HepG2 (cell line): ENCODE results near the gene PARVA. TPM values are rescaled to one million over a fixed set of nuclear protein-coding genes. Genes with fewer than 3 reads are reported as not detected.

Experiments used
- ATAC-seq: fragments of 200-7000 bp; cut with Tn5 transposase; 3 replicates; pipeline ENCODE4 v1.9.1; 2020; ENCODE audit warnings: mild to moderate bottlenecking, moderate library complexity
- BruUV-seq: library from RNA; stranded (reverse); fragments of 400-500 nt; replicated peaks from 2 replicates; lab custom pipeline; 2021; lab: Mats Ljungman, UMichigan
- CTCF ChIA-PET: fragments of 300-600 bp; formaldehyde crosslinking; extraction: SDS; loops from one replicate; lab custom pipeline; 2021; ENCODE audit warnings: low total read pairs, inconsistent platforms, low intra/inter-chr PET ratio; lab: Yijun Ruan, JAX
- POLR2A ChIA-PET: fragments of 350-600 bp; sonication (Branson Sonifier 250); formaldehyde crosslinking; loops from one replicate; lab custom pipeline; 2020; ENCODE audit warnings: antibody characterized with exemption, inconsistent platforms; lab: Yijun Ruan, JAX
- DNase-seq: peaks from one replicate; pipeline ENCODE4 v3.0.0-alpha.2; 2015; ENCODE audit warnings: low spot score
- FAIRE-seq: peaks from 3 replicates; lab custom pipeline; 2011; peaks lifted over from hg19 to GRCh38; lab: Jason Lieb, UNC
- H2AFZ ChIP-seq: one replicate; pipeline ENCODE4 v1.6.1; 2011; ENCODE audit warnings: low read length, inconsistent platforms
- H3K27ac ChIP-seq: fragments of 300-600 bp; 3 replicates; pipeline ENCODE4 v1.8.0; 2011; ENCODE audit warnings: mixed run types, mild to moderate bottlenecking, mixed read lengths, low read length, inconsistent platforms; ENCODE audit not compliant: insufficient read depth; ENCODE audit errors: extremely low read length
- H3K27me3 ChIP-seq, 2 experiments: fragments of 200-600 bp in 1 of 2; 2 replicates in 1 of 2; 3 replicates in 1 of 2; pipeline versions ENCODE4 v1.6.0 to v1.8.0; 2011; ENCODE audit warnings: low read length in 2 of 2, mild to moderate bottlenecking in 2 of 2, moderate library complexity in 2 of 2, inconsistent platforms in 1 of 2; ENCODE audit not compliant: insufficient read depth in 2 of 2, control insufficient read depth in 1 of 2
- H3K36me3 ChIP-seq, 2 experiments: fragments of 200-600 bp in 1 of 2; replicated peaks in 1 of 2; 2 replicates in 1 of 2; 3 replicates in 1 of 2; pipeline versions ENCODE4 v1.5.1 to v1.8.0; 2011; ENCODE audit warnings: low read length in 2 of 2, inconsistent platforms in 1 of 2; ENCODE audit not compliant: insufficient read depth in 2 of 2, control insufficient read depth in 1 of 2
- H3K4me1 ChIP-seq: 2 replicates; pipeline ENCODE4 v1.5.1; 2012; ENCODE audit warnings: low read length, inconsistent platforms; ENCODE audit not compliant: insufficient read depth
- H3K4me2 ChIP-seq: 2 replicates; pipeline ENCODE4 v1.6.0; 2011; ENCODE audit warnings: low read depth, low read length, inconsistent platforms
- H3K4me3 ChIP-seq, 3 experiments: fragments of 200-600 bp in 1 of 3; sonication (generic), shearing (Covaris generic) in 1 of 3; replicated peaks in 1 of 3; 2 replicates each; pipeline ENCODE4 v1.5.1; 2011 to 2016; ENCODE audit warnings: low read length in 3 of 3, inconsistent platforms in 2 of 3, low read depth in 2 of 3, mild to moderate bottlenecking in 2 of 3, control low read depth in 1 of 3, mixed read lengths in 1 of 3; ENCODE audit not compliant: insufficient read depth in 1 of 3
- H3K79me2 ChIP-seq: one replicate; pipeline ENCODE4 v1.6.1; 2011; ENCODE audit warnings: low read length, inconsistent platforms; ENCODE audit not compliant: insufficient read depth
- H3K9ac ChIP-seq: 2 replicates; pipeline ENCODE4 v1.6.0; 2011; ENCODE audit warnings: mild to moderate bottlenecking, low read depth, low read length, inconsistent platforms; ENCODE audit not compliant: insufficient read depth
- H3K9me3 ChIP-seq: 2 replicates; pipeline ENCODE4 v1.5.1; 2012; ENCODE audit warnings: mild to moderate bottlenecking, low read length
- H4K20me1 ChIP-seq: 2 replicates; pipeline ENCODE4 v1.6.0; 2011; ENCODE audit warnings: inconsistent platforms, mild to moderate bottlenecking, low read length, moderate library complexity; ENCODE audit not compliant: insufficient read depth
- HCFC1 ChIP-seq: fragments of 150-350 bp; IDR thresholded peaks from 2 replicates; pipeline ENCODE4 v1.6.1; 2014; ENCODE audit warnings: low read depth, low read length
- NBN ChIP-seq: fragments of 450-650 bp; conservative IDR thresholded peaks from 2 replicates; pipeline ENCODE4 v1.6.1; 2017
- NFKBIZ ChIP-seq: IDR thresholded peaks from 2 replicates; pipeline ENCODE4 v1.6.1; 2018; ENCODE audit warnings: missing genetic modification reagents, missing compliant biosample characterization
- POLR2AphosphoS5 ChIP-seq: IDR thresholded peaks from 2 replicates; pipeline ENCODE4 v1.6.1; 2012; ENCODE audit warnings: low read depth, low read length
- ZNF20 ChIP-seq: sonication (generic); formaldehyde crosslinking; IDR thresholded peaks from 2 replicates; pipeline ENCODE4 v1.4.0; 2020; ENCODE audit warnings: mild to moderate bottlenecking, moderate library complexity, missing genetic modification reagents
- ZNF296 ChIP-seq: sonication (generic); formaldehyde crosslinking; conservative IDR thresholded peaks from 2 replicates; pipeline ENCODE4 v1.5.0; 2020; ENCODE audit warnings: mild to moderate bottlenecking, missing genetic modification reagents
- ZNF326 ChIP-seq: sonication (generic); formaldehyde crosslinking; IDR thresholded peaks from 2 replicates; pipeline ENCODE4 v1.4.0; 2020; ENCODE audit warnings: missing genetic modification reagents, borderline replicate concordance
- ZNF431 ChIP-seq: sonication (generic); formaldehyde crosslinking; IDR thresholded peaks from 2 replicates; pipeline ENCODE4 v1.9.0; 2022; ENCODE audit warnings: missing genetic modification reagents, low read depth, mild to moderate bottlenecking, borderline replicate concordance
- WGBS: methylation state at CpG from one replicate; pipeline ENCODE4 v1.1.6; 2017; ENCODE audit warnings: low lambda C conversion rate; 5-methylcytosine and 5-hydroxymethylcytosine counted together
- in situ Hi-C: cut with HindIII; loops from 2 replicates; pipeline ENCODE4 v1.10.0; 2017; ENCODE audit warnings: low pct_unique_long_range_greater_than_20kb; ENCODE audit not compliant: extremely low pct_ligation_motif_present
- intact Hi-C: fragments of 100-400 bp; cut with micrococcal nuclease; formaldehyde crosslinking; loops from one replicate; pipeline ENCODE4 v1.10.0; 2022; ENCODE audit not compliant: unreplicated experiment
- polyA plus RNA-seq, 8 experiments: library from polyadenylated mRNA; depleted of rRNA in 3 of 8; stranded (reverse) in 7 of 8; unstranded in 1 of 8; fragments of >200 nt; fragmentation: Illumina TruSeq in 4 of 8; extraction: Trizol in 4 of 8; gene quantifications; 2 replicates each; pipeline versions ENCODE4 v1.2.1 to v1.2.3, GENCODE V29; 2011 to 2016; ENCODE audit warnings: low read depth in 4 of 8, missing spikeins in 1 of 8, mixed read lengths in 1 of 8; ENCODE audit not compliant: insufficient read depth in 1 of 8
- total RNA-seq, 5 experiments: library from RNA; depleted of rRNA; stranded (reverse); fragments of >200 nt; fragmentation: Illumina TruSeq; extraction: Trizol; gene quantifications; 2 replicates each; pipeline ENCODE4 v1.2.3, GENCODE V29; 2016; ENCODE audit warnings: low read depth in 1 of 5
- TF ChIP-seq, protein P1 (sequence below): sonication (generic); formaldehyde crosslinking; IDR thresholded peaks from 2 replicates; pipeline ENCODE4 v1.5.0; 2020; ENCODE audit warnings: missing genetic modification reagents

PARVA gene
- total and polyA plus RNA-seq, 2 of the 13 experiments (the other 11 are each of a cell fraction or from before 2014, with no cell fraction given) = 5.9 to 9.1 TPM

- H3K4me3 ChIP-seq = no peak overlapping the region
- ATAC-seq = no peak
Observed at GRCh38 chr11:12414611-12415010, 37.2 kb downstream of the PARVA start.

More at GRCh38 chr11:12414611-12415010, 37.2 kb downstream of the PARVA start:
- no peak overlapping the region for H2AFZ ChIP-seq
- no peaks in the 10 kb centered on the region for H3K27me3 ChIP-seq
- no peak overlapping the region for H3K9ac ChIP-seq
- 91% methylated on average over 6 of the region's 6 CpGs for WGBS
- ChIA-PET CTCF (interaction anchor here (1.7 kb wide), 1 partner anchor 480 kb away, joined by 6 read pairs; no protein-coding TSS in a partner anchor), POLR2A (no interaction called here)
- no peak for DNase-seq
- no peaks in the 10 kb centered on the region for H4K20me1 ChIP-seq
- no peaks in the 10 kb centered on the region for H3K9me3 ChIP-seq
- intact Hi-C loops = loop anchor here (5.0 kb wide), 1 partner anchor 73 kb away; no protein-coding TSS in a partner anchor
- in situ Hi-C loops = loop anchor here (5.0 to 10.0 kb wide), 2 partner anchors 60 to 473 kb away; no protein-coding TSS in a partner anchor
- no peaks in the 10 kb centered on the region; the same call in 1 of the 2 replicates for H3K4me1 ChIP-seq
- no peak overlapping the region for H3K27ac ChIP-seq
- no peak overlapping the region for H3K4me2 ChIP-seq
- no peaks in the 10 kb centered on the region for H3K79me2 ChIP-seq
- TF ChIP-seq ZNF326 (CRISPR knock-in tag) = no peak
- TF ChIP-seq NBN = no peak
- TF ChIP-seq ZNF20 (CRISPR knock-in tag) = no peak
- TF ChIP-seq ZNF296 (CRISPR knock-in tag) = no peak
- TF ChIP-seq HCFC1 = no peak
- TF ChIP-seq NFKBIZ (CRISPR knock-in tag) = no peak
- TF ChIP-seq, protein P1, sequence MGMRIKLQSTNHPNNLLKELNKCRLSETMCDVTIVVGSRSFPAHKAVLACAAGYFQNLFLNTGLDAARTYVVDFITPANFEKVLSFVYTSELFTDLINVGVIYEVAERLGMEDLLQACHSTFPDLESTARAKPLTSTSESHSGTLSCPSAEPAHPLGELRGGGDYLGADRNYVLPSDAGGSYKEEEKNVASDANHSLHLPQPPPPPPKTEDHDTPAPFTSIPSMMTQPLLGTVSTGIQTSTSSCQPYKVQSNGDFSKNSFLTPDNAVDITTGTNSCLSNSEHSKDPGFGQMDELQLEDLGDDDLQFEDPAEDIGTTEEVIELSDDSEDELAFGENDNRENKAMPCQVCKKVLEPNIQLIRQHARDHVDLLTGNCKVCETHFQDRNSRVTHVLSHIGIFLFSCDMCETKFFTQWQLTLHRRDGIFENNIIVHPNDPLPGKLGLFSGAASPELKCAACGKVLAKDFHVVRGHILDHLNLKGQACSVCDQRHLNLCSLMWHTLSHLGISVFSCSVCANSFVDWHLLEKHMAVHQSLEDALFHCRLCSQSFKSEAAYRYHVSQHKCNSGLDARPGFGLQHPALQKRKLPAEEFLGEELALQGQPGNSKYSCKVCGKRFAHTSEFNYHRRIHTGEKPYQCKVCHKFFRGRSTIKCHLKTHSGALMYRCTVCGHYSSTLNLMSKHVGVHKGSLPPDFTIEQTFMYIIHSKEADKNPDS (CRISPR knock-in tag) = no peak
- no peak for TF ChIP-seq ZNF431
- TF ChIP-seq POLR2AphosphoS5 = no peak
- FAIRE-seq = no peak
- no peaks in the 10 kb centered on the region for H3K36me3 ChIP-seq
- no TSS peak for BruUV-seq
